Smooth muscle cell (in vitro differentiated cells): Measurements from ENCODE around the gene EGLN3. TPM values are rescaled to one million over a fixed set of nuclear protein-coding genes. Genes with fewer than 3 reads are reported as not detected.

Experiments used
- DNase-seq: peaks from one replicate; lab custom pipeline; 2025; ENCODE audit not compliant: unreplicated experiment; lab: John Stamatoyannopoulos, UW
- H2AFZ ChIP-seq: fragments of 200-600 bp; sonication (generic); 2 replicates; pipeline ENCODE4 v1.6.0; 2016; ENCODE audit warnings: antibody characterized with exemption, low read depth, mild to moderate bottlenecking
- H3F3A ChIP-seq: fragments of 200-600 bp; sonication (generic); 2 replicates; pipeline ENCODE4 v1.6.0; 2017; ENCODE audit warnings: antibody characterized with exemption, low read depth
- H3K27ac ChIP-seq: fragments of 200-600 bp; sonication (generic); 2 replicates; pipeline ENCODE4 v1.5.1; 2016; ENCODE audit warnings: low read depth, mild to moderate bottlenecking
- H3K27me3 ChIP-seq: fragments of 200-600 bp; sonication (generic); 2 replicates; pipeline ENCODE4 v1.6.1; 2016; ENCODE audit warnings: low read depth, mild to moderate bottlenecking
- H3K36me3 ChIP-seq: fragments of 200-600 bp; sonication (generic); 2 replicates; pipeline ENCODE4 v1.5.1; 2016; ENCODE audit warnings: low read depth
- H3K4me1 ChIP-seq: fragments of 200-600 bp; sonication (generic); 2 replicates; pipeline ENCODE4 v1.5.1; 2016; ENCODE audit warnings: low read depth
- H3K4me2 ChIP-seq: fragments of 200-600 bp; sonication (generic); 2 replicates; pipeline ENCODE4 v1.6.0; 2016; ENCODE audit warnings: mild to moderate bottlenecking
- H3K4me3 ChIP-seq: fragments of 200-600 bp; sonication (generic); 2 replicates; pipeline ENCODE4 v1.5.1; 2016; ENCODE audit warnings: mild to moderate bottlenecking
- H3K79me2 ChIP-seq: fragments of 200-600 bp; sonication (generic); 2 replicates; pipeline ENCODE4 v1.6.0; 2016; ENCODE audit warnings: low read depth, mild to moderate bottlenecking
- H3K9ac ChIP-seq: fragments of 200-600 bp; sonication (generic); 2 replicates; pipeline ENCODE4 v1.6.0; 2016; ENCODE audit warnings: low read depth
- H3K9me3 ChIP-seq: fragments of 200-600 bp; sonication (generic); replicated peaks from 2 replicates; pipeline ENCODE4 v1.5.1; 2016; ENCODE audit warnings: low read depth
- H4K20me1 ChIP-seq: fragments of 200-600 bp; sonication (generic); 2 replicates; pipeline ENCODE4 v1.6.0; 2016; ENCODE audit warnings: low read depth
- WGBS: methylation state at CpG from one replicate; pipeline ENCODE4 v1.1.7; 2016; ENCODE audit warnings: low lambda C conversion rate; 5-methylcytosine and 5-hydroxymethylcytosine counted together
- polyA plus RNA-seq: library from polyadenylated mRNA; unstranded; fragments of >200 nt; fragmentation: Nextera tagmentation; extraction: Ambion mirVana; gene quantifications from 2 replicates; pipeline ENCODE4 v1.2.1, GENCODE V29; 2016
- total RNA-seq: library from RNA; depleted of rRNA; stranded (reverse); fragments of >200 nt; gene quantifications from 2 replicates; pipeline ENCODE4 v1.2.3, GENCODE V29; 2014
- TF ChIP-seq, protein P1 (sequence below): fragments of 200-600 bp; sonication (generic); IDR thresholded peaks from 2 replicates; pipeline ENCODE4 v1.5.1; 2017; ENCODE audit warnings: borderline replicate concordance, mild to moderate bottlenecking, antibody characterized with exemption; ENCODE audit not compliant: insufficient read depth, poor library complexity, severe bottlenecking

The EGLN3 gene
- total and polyA plus RNA-seq, 2 experiments from 2014 or later = 127 to 146 TPM

DNA sequence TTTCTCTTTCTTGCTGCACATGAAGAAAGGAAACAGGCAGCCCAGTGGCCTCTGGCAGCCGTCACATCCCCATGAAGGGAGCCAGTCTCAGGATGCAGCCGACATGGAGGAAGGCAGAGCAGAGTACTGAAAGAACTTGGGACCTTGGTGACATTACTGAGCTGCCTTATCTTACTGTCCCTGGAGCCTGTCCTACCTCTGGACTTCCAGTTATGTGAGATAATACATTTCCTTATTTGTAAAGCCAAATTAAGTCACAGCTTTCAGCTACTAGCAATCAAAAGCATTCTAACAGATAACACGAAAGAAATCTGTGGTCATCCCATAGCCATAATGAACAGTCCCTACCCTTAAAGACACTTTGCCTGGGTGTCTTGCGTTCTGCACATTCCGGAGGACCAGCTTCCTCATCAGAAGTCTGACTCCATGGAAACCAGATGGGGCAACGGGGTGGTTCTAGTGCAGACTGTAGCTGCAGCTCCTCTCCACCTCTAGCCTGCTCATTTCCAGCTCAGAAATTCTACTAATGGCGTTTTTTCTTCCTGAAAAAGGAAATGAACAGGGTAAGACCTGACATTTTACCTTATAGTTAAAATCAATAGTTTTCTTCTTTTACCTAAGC lies 7.8 kb upstream of the EGLN3 start:
- Histone ChIP-seq H3K9me3 (no peaks in the 10 kb centered on the region), H3K27ac (no peak overlapping the region), H3K4me2 (no peak overlapping the region), H3K4me1 (peaks cover 4% of the 10 kb centered on the region), H3K4me3 (no peak overlapping the region), H3K27me3 (no peaks in the 10 kb centered on the region), H2AFZ (peak overlapping the region; percentile 46), H3K9ac (no peak overlapping the region), H3K79me2 (no peaks in the 10 kb centered on the region), H4K20me1 (no peaks in the 10 kb centered on the region), H3F3A (no peaks in the 10 kb centered on the region), H3K36me3 (no peaks in the 10 kb centered on the region)
- TF ChIP-seq, protein P1, sequence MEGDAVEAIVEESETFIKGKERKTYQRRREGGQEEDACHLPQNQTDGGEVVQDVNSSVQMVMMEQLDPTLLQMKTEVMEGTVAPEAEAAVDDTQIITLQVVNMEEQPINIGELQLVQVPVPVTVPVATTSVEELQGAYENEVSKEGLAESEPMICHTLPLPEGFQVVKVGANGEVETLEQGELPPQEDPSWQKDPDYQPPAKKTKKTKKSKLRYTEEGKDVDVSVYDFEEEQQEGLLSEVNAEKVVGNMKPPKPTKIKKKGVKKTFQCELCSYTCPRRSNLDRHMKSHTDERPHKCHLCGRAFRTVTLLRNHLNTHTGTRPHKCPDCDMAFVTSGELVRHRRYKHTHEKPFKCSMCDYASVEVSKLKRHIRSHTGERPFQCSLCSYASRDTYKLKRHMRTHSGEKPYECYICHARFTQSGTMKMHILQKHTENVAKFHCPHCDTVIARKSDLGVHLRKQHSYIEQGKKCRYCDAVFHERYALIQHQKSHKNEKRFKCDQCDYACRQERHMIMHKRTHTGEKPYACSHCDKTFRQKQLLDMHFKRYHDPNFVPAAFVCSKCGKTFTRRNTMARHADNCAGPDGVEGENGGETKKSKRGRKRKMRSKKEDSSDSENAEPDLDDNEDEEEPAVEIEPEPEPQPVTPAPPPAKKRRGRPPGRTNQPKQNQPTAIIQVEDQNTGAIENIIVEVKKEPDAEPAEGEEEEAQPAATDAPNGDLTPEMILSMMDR = no peak
- DNase-seq = no peak
- 64% methylated on average over 7 of the region's 7 CpGs for WGBS

DNA sequence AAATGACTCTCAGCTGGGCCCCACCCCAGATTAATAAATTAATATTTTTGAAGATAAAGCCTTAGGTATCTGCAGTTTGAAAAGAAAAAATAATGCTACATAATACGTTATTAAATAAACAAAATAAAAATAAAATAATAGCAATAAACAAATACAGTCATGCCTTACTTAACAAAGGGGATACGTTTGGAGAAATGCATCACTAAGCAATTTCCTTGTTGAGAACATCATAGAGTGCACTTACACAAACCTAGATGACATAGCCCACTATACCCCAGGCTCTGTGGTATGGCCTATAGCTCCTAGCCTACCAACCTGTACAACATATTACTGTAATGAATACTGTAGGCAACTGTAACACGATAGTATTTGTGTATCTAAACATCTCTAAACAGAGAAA lies 7.1 kb upstream of the EGLN3 start:
- no peaks in the 10 kb centered on the region for H3K27me3 ChIP-seq
- no peaks in the 10 kb centered on the region for H4K20me1 ChIP-seq
- TF ChIP-seq, protein P1 = no peak
- H2AFZ ChIP-seq = no peak overlapping the region
- no peaks in the 10 kb centered on the region for H3K79me2 ChIP-seq
- peaks cover 4% of the 10 kb centered on the region for H3K4me1 ChIP-seq
- H3K9ac ChIP-seq = no peak overlapping the region
- no peaks in the 10 kb centered on the region for H3K9me3 ChIP-seq
- H3K4me3 ChIP-seq = no peak overlapping the region
- no peaks in the 10 kb centered on the region for H3F3A ChIP-seq
- no peaks in the 10 kb centered on the region for H3K36me3 ChIP-seq
- H3K4me2 ChIP-seq = no peak overlapping the region
- DNase-seq = no peak
- no peak overlapping the region for H3K27ac ChIP-seq
- WGBS = 95% methylated on average over 3 of the region's 3 CpGs

- no peaks in the 10 kb centered on the region for H3K27me3 ChIP-seq
- no peaks in the 10 kb centered on the region for H3K79me2 ChIP-seq
- H3F3A ChIP-seq = no peaks in the 10 kb centered on the region
- TF ChIP-seq, protein P1 = no peak
- no peaks in the 10 kb centered on the region for H4K20me1 ChIP-seq
- no peaks in the 10 kb centered on the region for H3K9me3 ChIP-seq
- no peak overlapping the region for H2AFZ ChIP-seq
- DNase-seq = no peak
- no peak overlapping the region for H3K4me2 ChIP-seq
- 88% methylated on average over 6 of the region's 6 CpGs for WGBS
- no peaks in the 10 kb centered on the region for H3K36me3 ChIP-seq
- no peak overlapping the region for H3K27ac ChIP-seq
- H3K4me3 ChIP-seq = no peak overlapping the region
- no peak overlapping the region for H3K9ac ChIP-seq
- H3K4me1 ChIP-seq = peaks cover 4% of the 10 kb centered on the region
Measured at GRCh38 chr14:33957299-33957698, 6.4 kb upstream of the EGLN3 start.

GRCh38 chr14:33956640-33957039 lies 5.8 kb upstream of the EGLN3 start:
- Histone ChIP-seq H3F3A (no peaks in the 10 kb centered on the region), H3K27ac (no peak overlapping the region), H3K9me3 (no peaks in the 10 kb centered on the region), H4K20me1 (no peaks in the 10 kb centered on the region), H2AFZ (no peak overlapping the region), H3K36me3 (no peaks in the 10 kb centered on the region), H3K9ac (no peak overlapping the region), H3K4me2 (no peak overlapping the region), H3K4me3 (no peak overlapping the region), H3K27me3 (no peaks in the 10 kb centered on the region), H3K79me2 (no peaks in the 10 kb centered on the region), H3K4me1 (peaks cover 6% of the 10 kb centered on the region)
- TF ChIP-seq, protein P1 = no peak
- DNase-seq = no peak
- 83% methylated on average over 2 of the region's 2 CpGs for whole genome bisulfite sequencing
